Measurements from ENCODE around the gene UBQLN4.

- TF ChIP-seq CTCF (IDR thresholded peaks at IDR 0.05) (no peak), EP300 (IDR thresholded peaks at IDR 0.05) (no peak), POLR2AphosphoS5 (IDR thresholded peaks at IDR 0.05) (no peak)
These were observed 2.4 kb downstream of the UBQLN4 start for GRCh38 chr1:156051011-156051725.
